ENCODE measurements around the gene ZNF536. TPM values are rescaled to one million over a fixed set of nuclear protein-coding genes. Genes with fewer than 3 reads are reported as not detected.

The ZNF536 gene
- total and polyA plus RNA-seq, 2 of the 13 experiments (the other 11 are each of a cell fraction or from before 2014, with no cell fraction given) = not detected

- BruUV-seq (replicated peaks) = no TSS peak
- Histone ChIP-seq H3K4me3 (replicated peaks in 1 of 3; ENCODE audit: insufficient read depth in 1 of 3, low read depth in 2 of 3, low read length in 3 of 3) (no peak overlapping the region), H3K4me1 (ENCODE audit: insufficient read depth, low read length) (no peaks in the 10 kb centered on the region), H3K9ac (ENCODE audit: insufficient read depth, low read depth, low read length) (no peak overlapping the region), H2AFZ (ENCODE audit: low read length) (no peak overlapping the region), H3K79me2 (ENCODE audit: insufficient read depth, low read length) (no peaks in the 10 kb centered on the region), H4K20me1 (ENCODE audit: insufficient read depth, low read length) (no peaks in the 10 kb centered on the region), H3K4me2 (ENCODE audit: low read depth, low read length) (no peak overlapping the region), H3K27ac (ENCODE audit: extremely low read length, insufficient read depth, low read length) (no peak overlapping the region), H3K27me3 (ENCODE audit: control insufficient read depth in 1 of 2, insufficient read depth in 2 of 2, low read length in 2 of 2) (peaks cover 0 to 2% of the 10 kb centered on the region in 2 experiments; a peak in 1 of 5 replicates), H3K9me3 (ENCODE audit: low read length) (no peaks in the 10 kb centered on the region), H3K36me3 (replicated peaks in 1 of 2; ENCODE audit: control insufficient read depth in 1 of 2, insufficient read depth in 2 of 2, low read length in 2 of 2) (no peaks in the 10 kb centered on the region)
- in situ Hi-C loops (cut with HindIII; ENCODE audit: extremely low pct_ligation_motif_present, low pct_unique_long_range_greater_than_20kb) = loop anchor here (10.0 kb wide), 1 partner anchor 182 kb away; no protein-coding TSS in a partner anchor
- no peak for DNase-seq (ENCODE audit: low spot score)
- FAIRE-seq = no peak
- intact Hi-C loops (cut with micrococcal nuclease; ENCODE audit: unreplicated experiment) = loop anchor here (2.0 kb wide), 1 partner anchor 180 kb away; no protein-coding TSS in a partner anchor
- no peak for ATAC-seq
- ChIA-PET CTCF (ENCODE audit: low intra/inter-chr PET ratio, low total read pairs) (no interaction called here), POLR2A (no interaction called here)
- 40% methylated on average over 3 of the region's 8 CpGs for WGBS (ENCODE audit: low lambda C conversion rate)
- TF ChIP-seq ZBTB10 (CRISPR knock-in tag; IDR thresholded peaks at IDR 0.05; ENCODE audit: borderline replicate concordance) = no peak
- TF ChIP-seq AGO2 (optimal IDR thresholded peaks at IDR 0.05; ENCODE audit: low read depth, low read length) = no peak
- no peak for TF ChIP-seq ZMAT5 (CRISPR knock-in tag; IDR thresholded peaks at IDR 0.05; ENCODE audit: borderline replicate concordance, low read depth)
- no peak for TF ChIP-seq ZNF557 (CRISPR knock-in tag; IDR thresholded peaks at IDR 0.05)
- TF ChIP-seq CREB1 (IDR thresholded peaks at IDR 0.05) = no peak
- no peak for TF ChIP-seq CREB1 (CRISPR knock-in tag; IDR thresholded peaks at IDR 0.05)
- TF ChIP-seq ZSCAN9 (CRISPR knock-in tag; IDR thresholded peaks at IDR 0.05; ENCODE audit: borderline replicate concordance) = no peak
- TF ChIP-seq ZFP82 (CRISPR knock-in tag; IDR thresholded peaks at IDR 0.05; ENCODE audit: borderline replicate concordance) = no peak
- no peak for TF ChIP-seq STAG1 (CRISPR knock-in tag; IDR thresholded peaks at IDR 0.05)
- no peak for TF ChIP-seq HNRNPH1 (optimal IDR thresholded peaks at IDR 0.05; ENCODE audit: low read depth, low read length)
- TF ChIP-seq KDM3A (CRISPR knock-in tag; IDR thresholded peaks at IDR 0.05; ENCODE audit: low read depth) = no peak
- no peak for TF ChIP-seq ZFP1 (CRISPR knock-in tag; IDR thresholded peaks at IDR 0.05)
- TF ChIP-seq AGO1 (IDR thresholded peaks at IDR 0.05; ENCODE audit: low read depth, low read length, poor library complexity, severe bottlenecking) = no peak
- TF ChIP-seq RBM39 (IDR thresholded peaks at IDR 0.05; ENCODE audit: low read depth, low read length, poor library complexity, severe bottlenecking) = no peak
These were observed 35.0 kb downstream of the ZNF536 start for GRCh38 chr19:30407068-30407709.
